ENCODE results near the gene PLEKHA6. TPM values are rescaled to one million over a fixed set of nuclear protein-coding genes. Genes with fewer than 3 reads are reported as not detected.

PLEKHA6 gene
- total RNA-seq, 4 donors from 2014 or later = 3.7 to 15.4 (median 12.8) TPM

DNA sequence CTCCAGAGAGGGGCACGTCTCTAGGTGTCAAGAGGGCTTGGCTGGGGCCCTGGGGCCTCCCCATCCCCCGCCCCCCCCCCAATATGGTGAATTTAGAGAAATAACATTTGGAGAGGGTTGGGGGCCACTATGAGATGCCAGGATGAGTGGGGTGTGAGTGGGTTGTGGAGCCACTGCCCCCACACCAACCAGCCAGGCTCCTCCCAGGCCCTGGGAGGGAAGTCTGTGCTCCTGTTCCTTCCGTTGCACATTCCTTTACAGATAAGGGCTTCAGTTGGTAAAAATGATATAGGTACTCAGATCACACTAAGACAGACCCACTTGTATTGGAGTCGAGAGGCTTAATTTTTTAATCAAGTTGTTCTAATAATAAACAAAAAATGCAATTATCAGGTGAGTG is 585 bp upstream of the PLEKHA6 start:
- no peak for DNase-seq (ENCODE audit: low spot score in 2 of 2)
- no peak overlapping the region for H3K27ac ChIP-seq
- no peak for TF ChIP-seq EP300 (IDR thresholded peaks at IDR 0.05)
- TF ChIP-seq POLR2A (IDR thresholded peaks at IDR 0.05) = no peak
- no peak for TF ChIP-seq POLR2AphosphoS5 (IDR thresholded peaks at IDR 0.05)
- 80% methylated on average over 3 of the region's 4 CpGs for WGBS
- H3K4me3 ChIP-seq = no peak overlapping the region
- H3K9me3 ChIP-seq = no peaks in the 10 kb centered on the region
- no peaks in the 10 kb centered on the region for H3K36me3 ChIP-seq
- H3K4me1 ChIP-seq = peaks cover 28% of the 10 kb centered on the region
- H3K27me3 ChIP-seq = peaks cover 9% of the 10 kb centered on the region

DNA sequence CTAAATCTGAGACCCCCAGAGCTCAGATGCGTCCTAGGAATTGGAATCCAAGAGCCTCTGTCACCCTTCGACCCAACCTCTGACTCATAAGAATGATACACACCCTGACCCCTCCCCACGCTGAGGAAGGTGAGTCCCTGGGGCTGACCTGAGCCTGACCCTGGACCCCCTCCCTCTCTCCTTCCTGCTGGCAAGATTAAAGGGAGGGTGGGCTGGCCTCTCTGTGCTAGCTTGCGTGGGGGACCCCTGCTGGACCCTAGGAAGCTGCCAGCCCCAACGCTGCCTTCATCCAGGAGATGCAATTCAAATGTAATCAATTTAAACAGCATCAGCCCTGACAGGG is 627 bp downstream of the PLEKHA6 start:
- no peaks in the 10 kb centered on the region for H3K36me3 ChIP-seq
- H3K9me3 ChIP-seq = no peaks in the 10 kb centered on the region
- WGBS = 38% methylated on average over 5 of the region's 5 CpGs
- H3K27me3 ChIP-seq = peaks cover 9% of the 10 kb centered on the region
- no peak for DNase-seq (ENCODE audit: low spot score in 2 of 2)
- H3K27ac ChIP-seq = no peak overlapping the region
- H3K4me1 ChIP-seq = peaks cover 27% of the 10 kb centered on the region
- no peak for TF ChIP-seq EP300 (IDR thresholded peaks at IDR 0.05)
- TF ChIP-seq, protein P1, sequence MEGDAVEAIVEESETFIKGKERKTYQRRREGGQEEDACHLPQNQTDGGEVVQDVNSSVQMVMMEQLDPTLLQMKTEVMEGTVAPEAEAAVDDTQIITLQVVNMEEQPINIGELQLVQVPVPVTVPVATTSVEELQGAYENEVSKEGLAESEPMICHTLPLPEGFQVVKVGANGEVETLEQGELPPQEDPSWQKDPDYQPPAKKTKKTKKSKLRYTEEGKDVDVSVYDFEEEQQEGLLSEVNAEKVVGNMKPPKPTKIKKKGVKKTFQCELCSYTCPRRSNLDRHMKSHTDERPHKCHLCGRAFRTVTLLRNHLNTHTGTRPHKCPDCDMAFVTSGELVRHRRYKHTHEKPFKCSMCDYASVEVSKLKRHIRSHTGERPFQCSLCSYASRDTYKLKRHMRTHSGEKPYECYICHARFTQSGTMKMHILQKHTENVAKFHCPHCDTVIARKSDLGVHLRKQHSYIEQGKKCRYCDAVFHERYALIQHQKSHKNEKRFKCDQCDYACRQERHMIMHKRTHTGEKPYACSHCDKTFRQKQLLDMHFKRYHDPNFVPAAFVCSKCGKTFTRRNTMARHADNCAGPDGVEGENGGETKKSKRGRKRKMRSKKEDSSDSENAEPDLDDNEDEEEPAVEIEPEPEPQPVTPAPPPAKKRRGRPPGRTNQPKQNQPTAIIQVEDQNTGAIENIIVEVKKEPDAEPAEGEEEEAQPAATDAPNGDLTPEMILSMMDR (IDR thresholded peaks at IDR 0.05) = no peak
- TF ChIP-seq POLR2A (IDR thresholded peaks at IDR 0.05) = no peak
- no peak for TF ChIP-seq POLR2AphosphoS5 (IDR thresholded peaks at IDR 0.05)
- no peak overlapping the region for H3K4me3 ChIP-seq

DNA sequence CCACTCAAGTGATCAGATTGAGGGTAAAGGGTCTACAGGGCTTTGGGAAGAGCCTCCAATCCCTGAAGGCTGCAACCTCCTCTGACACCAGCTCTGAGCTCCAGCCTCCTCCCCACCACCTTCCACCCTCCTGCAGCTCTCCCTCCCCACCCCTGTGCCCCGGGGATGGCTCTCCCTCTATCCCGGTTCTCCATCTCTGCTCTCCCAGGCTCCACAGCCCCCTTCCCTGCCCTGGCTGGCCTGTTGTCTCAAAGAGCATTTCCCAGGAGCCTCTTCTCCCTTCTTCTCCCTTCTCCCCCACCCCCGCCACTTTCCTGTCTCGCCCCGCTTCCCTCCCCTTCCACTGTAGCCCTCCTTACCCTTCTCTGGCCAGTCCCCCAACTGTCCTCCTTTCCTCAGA is 1.1 kb downstream of the PLEKHA6 start:
- TF ChIP-seq POLR2A (IDR thresholded peaks at IDR 0.05) (no peak), POLR2AphosphoS5 (IDR thresholded peaks at IDR 0.05) (no peak), EP300 (IDR thresholded peaks at IDR 0.05) (no peak)
- TF ChIP-seq, protein P1 (IDR thresholded peaks at IDR 0.05) = no peak
- 72% methylated on average over 5 of the region's 5 CpGs for WGBS
- Histone ChIP-seq H3K27me3 (peaks cover 9% of the 10 kb centered on the region), H3K27ac (no peak overlapping the region), H3K9me3 (no peaks in the 10 kb centered on the region), H3K4me1 (peaks cover 22% of the 10 kb centered on the region), H3K4me3 (no peak overlapping the region), H3K36me3 (no peaks in the 10 kb centered on the region)
- no peak for DNase-seq (ENCODE audit: low spot score in 2 of 2)

DNA sequence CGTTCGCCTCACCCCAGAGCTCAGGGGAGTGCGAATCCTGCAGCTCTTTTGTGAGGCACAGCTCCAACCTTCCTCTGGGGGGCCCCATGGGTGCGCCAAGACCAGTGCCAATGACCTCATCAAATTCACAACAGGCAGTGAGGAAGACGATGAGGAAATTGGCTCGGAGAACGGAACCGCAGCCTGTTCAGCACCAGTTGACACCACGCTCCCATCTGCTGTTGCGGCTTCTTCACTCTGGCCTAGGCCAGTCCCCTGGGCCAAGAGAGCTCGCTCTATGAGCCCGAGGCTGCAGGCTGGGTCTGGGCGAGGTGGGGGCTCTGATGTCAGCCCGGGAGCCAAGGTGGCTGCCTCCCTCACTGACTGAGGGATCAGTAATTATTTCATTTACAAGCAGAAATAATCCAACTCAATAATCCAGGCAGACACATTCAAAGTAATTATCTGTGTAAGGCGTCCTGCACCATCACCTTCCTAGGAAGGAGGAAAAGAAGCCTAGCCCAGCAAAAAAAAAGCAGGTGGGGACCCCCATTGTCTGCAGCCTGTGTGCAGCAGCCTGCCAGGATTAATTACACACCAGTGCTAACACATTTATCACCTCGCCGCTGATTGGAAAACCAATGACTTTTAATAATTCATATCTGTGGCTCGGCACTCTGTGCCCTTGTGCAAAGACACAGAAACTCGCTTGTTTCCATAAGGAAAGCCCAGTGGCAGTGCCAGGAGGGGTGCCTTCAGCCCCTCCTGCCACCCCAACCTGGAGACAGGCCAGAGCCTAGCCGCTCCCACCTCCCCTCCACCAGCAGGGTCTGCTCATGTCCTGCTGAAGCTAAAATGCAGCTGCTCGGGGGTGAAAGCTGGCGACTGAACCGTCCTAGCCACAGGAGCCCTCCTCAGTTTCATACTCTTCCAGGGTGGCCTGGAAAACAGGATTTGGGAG is 1.9 kb downstream of the PLEKHA6 start:
- no peak overlapping the region for H3K27ac ChIP-seq
- no peak overlapping the region for H3K4me3 ChIP-seq
- H3K9me3 ChIP-seq = no peaks in the 10 kb centered on the region
- H3K36me3 ChIP-seq = no peaks in the 10 kb centered on the region
- peaks cover 9% of the 10 kb centered on the region for H3K27me3 ChIP-seq
- 80% methylated on average over 21 of the region's 23 CpGs for WGBS
- TF ChIP-seq, protein P1 (IDR thresholded peaks at IDR 0.05) = no peak
- TF ChIP-seq EP300 (IDR thresholded peaks at IDR 0.05) (no peak), POLR2A (IDR thresholded peaks at IDR 0.05) (no peak), POLR2AphosphoS5 (IDR thresholded peaks at IDR 0.05) (no peak)
- peaks cover 14% of the 10 kb centered on the region for H3K4me1 ChIP-seq
- no peak for DNase-seq (ENCODE audit: low spot score in 2 of 2)

DNA sequence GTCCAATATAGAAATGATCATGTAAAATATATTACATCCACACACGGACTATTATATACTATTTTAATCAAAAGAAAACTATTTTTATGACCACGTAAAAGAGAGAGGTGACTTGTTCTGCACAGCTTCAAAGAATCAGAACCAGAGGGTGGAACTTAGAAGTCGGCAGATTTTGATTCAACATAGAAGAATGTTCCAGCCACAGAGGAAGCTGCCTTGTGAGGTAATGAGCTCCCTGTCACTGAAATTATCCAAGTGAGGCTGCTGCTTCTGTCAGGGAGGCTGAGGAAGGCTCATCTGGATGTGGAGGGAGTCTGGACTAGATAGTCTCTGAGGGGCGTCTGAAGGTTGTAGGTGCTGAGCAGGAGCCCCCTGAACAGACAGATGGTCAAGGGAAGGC is 2.7 kb downstream of the PLEKHA6 start:
- DNase-seq (ENCODE audit: low spot score in 2 of 2) = no peak
- Histone ChIP-seq H3K36me3 (no peaks in the 10 kb centered on the region), H3K4me1 (peaks cover 11% of the 10 kb centered on the region), H3K27ac (no peak overlapping the region), H3K4me3 (no peak overlapping the region), H3K9me3 (no peaks in the 10 kb centered on the region), H3K27me3 (peaks cover 9% of the 10 kb centered on the region)
- WGBS = 83% methylated on average over 4 of the region's 4 CpGs
- TF ChIP-seq, protein P1 (IDR thresholded peaks at IDR 0.05) = no peak
- TF ChIP-seq POLR2A (IDR thresholded peaks at IDR 0.05) = no peak
